Liver (tissue), 9 donors: ENCODE results near the gene TBC1D21. TPM values are rescaled to one million over a fixed set of nuclear protein-coding genes. Genes with fewer than 3 reads are reported as not detected.
A peak's percentile ranks its signal among the peaks of the same experiment; 100 is the strongest.

Experiments
- DNase-seq: peaks from one replicate; pipeline ENCODE4 v3.0.0-alpha.2; 2017; ENCODE audit warnings: low spot score
- H3K27ac ChIP-seq, 2 donors: one replicate each; pipeline ENCODE4 v1.7.0; 2013; ENCODE audit warnings: inconsistent platforms in 2 of 2, low read length in 2 of 2, control low read depth in 1 of 2, low read depth in 1 of 2, mild to moderate bottlenecking in 1 of 2
- H3K27me3 ChIP-seq, 4 donors: one replicate each; pipeline versions ENCODE4 v1.6.1 to v1.7.0; 2013; ENCODE audit warnings: low read length in 3 of 4, inconsistent platforms in 1 of 4, mild to moderate bottlenecking in 1 of 4, moderate library complexity in 1 of 4; ENCODE audit not compliant: control insufficient read depth in 4 of 4, insufficient read depth in 4 of 4
- H3K36me3 ChIP-seq, 4 donors: one replicate each; pipeline versions ENCODE4 v1.6.1 to v1.7.0; 2013; ENCODE audit warnings: low read length in 3 of 4, mild to moderate bottlenecking in 3 of 4, low read depth in 1 of 4, moderate library complexity in 1 of 4; ENCODE audit not compliant: control insufficient read depth in 4 of 4, insufficient read depth in 3 of 4
- H3K4me1 ChIP-seq, 4 donors: one replicate each; pipeline versions ENCODE4 v1.6.1 to v1.7.0; 2013; ENCODE audit warnings: low read length in 3 of 4, mild to moderate bottlenecking in 3 of 4, moderate library complexity in 1 of 4; ENCODE audit not compliant: control insufficient read depth in 4 of 4, insufficient read depth in 4 of 4
- H3K4me3 ChIP-seq, 3 donors: one replicate each; pipeline versions ENCODE4 v1.6.1 to v1.7.0; 2013; ENCODE audit warnings: low read length in 3 of 3, control low read depth in 1 of 3, low read depth in 1 of 3, mild to moderate bottlenecking in 1 of 3
- H3K9ac ChIP-seq, 2 donors: one replicate each; pipeline ENCODE4 v1.7.0; 2013; ENCODE audit warnings: low read length in 2 of 2, mild to moderate bottlenecking in 2 of 2, moderate library complexity in 2 of 2, control low read depth in 1 of 2, low read depth in 1 of 2
- H3K9me3 ChIP-seq, 4 donors: one replicate each; pipeline versions ENCODE4 v1.6.1 to v1.7.0; 2013; ENCODE audit warnings: low read length in 3 of 4; ENCODE audit not compliant: control insufficient read depth in 4 of 4
- FOXA1 ChIP-seq: IDR thresholded peaks from 2 replicates; pipeline ENCODE4 v1.6.1; 2016; ENCODE audit warnings: antibody characterized with exemption
- FOXA2 ChIP-seq: IDR thresholded peaks from 2 replicates; pipeline ENCODE4 v1.6.1; 2016; ENCODE audit warnings: antibody characterized with exemption
- GABPA ChIP-seq, 2 donors: IDR thresholded peaks in 1 of 2; conservative IDR thresholded peaks in 1 of 2; 2 replicates each; pipeline ENCODE4 v1.6.1; 2016; ENCODE audit warnings: antibody characterized with exemption in 2 of 2, mild to moderate bottlenecking in 1 of 2, moderate library complexity in 1 of 2
- HNF4A ChIP-seq, 2 donors: conservative IDR thresholded peaks; 2 replicates each; pipeline ENCODE4 v1.6.1; 2016; ENCODE audit warnings: antibody characterized with exemption in 2 of 2, mild to moderate bottlenecking in 2 of 2
- JUND ChIP-seq, 2 donors: IDR thresholded peaks; 2 replicates each; pipeline ENCODE4 v1.6.1; 2016; ENCODE audit warnings: antibody characterized with exemption in 2 of 2
- NR2F2 ChIP-seq: IDR thresholded peaks from 2 replicates; pipeline ENCODE4 v1.6.1; 2016; ENCODE audit warnings: antibody characterized with exemption
- RAD21 ChIP-seq, 2 donors: IDR thresholded peaks; 2 replicates each; pipeline ENCODE4 v1.6.1; 2016; ENCODE audit warnings: antibody characterized with exemption in 2 of 2, mild to moderate bottlenecking in 2 of 2
- RXRA ChIP-seq, 2 donors: IDR thresholded peaks; 2 replicates each; pipeline ENCODE4 v1.6.1; 2017 to 2018; ENCODE audit warnings: antibody characterized with exemption in 2 of 2, mild to moderate bottlenecking in 1 of 2
- SP1 ChIP-seq: IDR thresholded peaks from 2 replicates; pipeline ENCODE4 v1.6.1; 2018; ENCODE audit warnings: antibody characterized with exemption, mild to moderate bottlenecking
- TAF1 ChIP-seq: conservative IDR thresholded peaks from 2 replicates; pipeline ENCODE4 v1.6.1; 2016; ENCODE audit warnings: antibody characterized with exemption, mild to moderate bottlenecking
- YY1 ChIP-seq: IDR thresholded peaks from 2 replicates; pipeline ENCODE4 v1.6.1; 2016; ENCODE audit warnings: antibody characterized with exemption, mild to moderate bottlenecking
- WGBS: extraction: QIAGEN DNeasy Blood & Tissue Kit; methylation state at CpG from one replicate; pipeline ENCODE4 v1.1.7; 2013; 5-methylcytosine and 5-hydroxymethylcytosine counted together
- polyA plus RNA-seq, 2 donors: library from polyadenylated mRNA; stranded (reverse) in 1 of 2; unstranded in 1 of 2; fragments of 200-250 nt in 1 of 2; fragments of >200 nt in 1 of 2; fragmentation: Nextera tagmentation in 1 of 2; extraction: Ambion mirVana in 1 of 2; gene quantifications; one replicate each; pipeline versions ENCODE4 v1.2.1 to v1.2.3, GENCODE V29; 2013 to 2015
- total RNA-seq, 2 donors: library from RNA; depleted of rRNA; stranded (reverse); fragments of >200 nt; gene quantifications; one replicate each; pipeline ENCODE4 v1.2.3, GENCODE V29; 2014
- TF ChIP-seq, protein P1 (sequence below): IDR thresholded peaks from 2 replicates; pipeline ENCODE4 v1.6.1; 2016; ENCODE audit warnings: antibody characterized with exemption
- TF ChIP-seq, protein P2 (sequence below): fragments of 150-350 bp; IDR thresholded peaks from 2 replicates; pipeline ENCODE4 v1.5.1; 2017; ENCODE audit warnings: improper control_type of control experiment, low read depth, low read length; ENCODE audit not compliant: missing input control
- TF ChIP-seq, protein P3 (sequence below): IDR thresholded peaks from 2 replicates; pipeline ENCODE4 v1.6.1; 2016; ENCODE audit warnings: antibody characterized with exemption
- donor health status: healthy.
- donor health status: healthy.
- donor health status: healthy.
- donor health status: healthy.
- donor health status: healthy.

Gene TBC1D21
- total and polyA plus RNA-seq, 4 donors: not detected

DNA sequence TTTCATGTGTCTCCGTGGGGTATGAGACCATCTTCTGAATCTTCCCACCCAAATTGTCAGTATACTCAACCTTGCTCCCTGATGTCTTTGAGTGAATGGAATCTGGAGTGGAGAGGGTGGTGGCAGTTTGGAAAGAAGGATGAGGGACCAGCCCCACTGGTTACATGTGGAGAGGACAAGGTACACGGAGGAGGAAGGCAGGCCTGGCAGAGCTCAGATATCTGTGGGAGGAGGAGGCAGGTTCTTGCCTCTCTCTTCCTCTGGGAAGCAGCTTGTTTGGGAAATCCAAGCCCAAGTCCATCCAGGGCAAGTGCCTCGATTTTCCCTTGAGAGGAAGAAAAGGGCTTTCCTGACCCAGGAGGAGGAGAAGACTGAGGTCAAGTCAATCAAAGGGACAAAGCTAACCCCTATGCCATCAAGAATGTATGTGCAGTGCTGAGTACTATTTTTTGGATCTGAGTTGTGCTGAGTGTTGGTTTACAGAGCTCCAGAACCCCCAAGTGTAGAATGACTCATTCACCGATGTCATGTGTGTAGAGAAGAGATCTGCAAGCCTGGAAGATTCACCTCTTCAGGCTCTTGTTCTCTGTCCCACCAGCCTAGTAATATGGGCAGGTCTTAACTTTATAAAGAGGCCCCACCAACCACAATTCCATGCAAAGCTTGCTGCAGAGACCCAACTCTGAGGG, 33.1 kb downstream of the TBC1D21 start:
- Histone ChIP-seq H3K27ac (no peak overlapping the region), H3K4me1 (no peaks in the 10 kb centered on the region), H3K9me3 (no peaks in the 10 kb centered on the region), H3K9ac (no peak overlapping the region), H3K36me3 (no peaks in the 10 kb centered on the region), H3K27me3 (peaks cover 0 to 8% (median 0%) of the 10 kb centered on the region in 4 donors), H3K4me3 (no peak overlapping the region)
- TF ChIP-seq FOXA2 (no peak), JUND (IDR thresholded peaks at IDR 0.05) (no peak), RXRA (IDR thresholded peaks at IDR 0.05) (no peak), SP1 (no peak), HNF4A (conservative IDR thresholded peaks at IDR 0.05) (no peak), TAF1 (no peak)
- DNase-seq: no peak
- WGBS: 82% methylated on average over 4 of the region's 4 CpGs

DNA sequence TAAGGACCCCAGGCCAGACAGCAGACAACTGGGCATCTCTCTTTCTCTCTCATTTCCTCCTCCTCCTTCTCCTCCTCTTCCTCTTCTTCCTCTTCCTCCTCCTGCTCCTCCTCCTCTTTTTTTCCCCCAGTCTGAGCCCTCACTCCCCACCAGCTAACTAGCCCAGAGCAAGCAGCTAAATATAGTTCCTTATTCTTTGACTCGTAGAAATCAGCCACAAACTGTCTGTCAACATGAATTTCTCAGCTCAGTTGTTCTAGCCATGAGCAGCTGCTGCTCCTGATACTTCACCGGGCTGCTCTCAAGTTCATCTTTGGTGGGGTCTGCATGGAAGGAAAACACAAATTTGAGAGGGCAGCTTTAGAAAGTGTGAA, 33.7 kb downstream of the TBC1D21 start:
- no peak for DNase-seq
- Histone ChIP-seq H3K9me3 (no peaks in the 10 kb centered on the region), H3K9ac (no peak overlapping the region), H3K27ac (no peak overlapping the region), H3K36me3 (no peaks in the 10 kb centered on the region), H3K27me3 (peaks cover 0 to 11% (median 0%) of the 10 kb centered on the region in 4 donors), H3K4me3 (no peak overlapping the region), H3K4me1 (no peaks in the 10 kb centered on the region)
- WGBS: 77% methylated on average over 2 of the region's 2 CpGs
- TF ChIP-seq FOXA1 (no peak), YY1 (no peak), GABPA (IDR thresholded peaks at IDR 0.05 in 1 of 2, conservative IDR thresholded peaks at IDR 0.05 in 1 of 2) (no peak), NR2F2 (no peak), HNF4A (conservative IDR thresholded peaks at IDR 0.05) (no peak)
- TF ChIP-seq, protein P1, sequence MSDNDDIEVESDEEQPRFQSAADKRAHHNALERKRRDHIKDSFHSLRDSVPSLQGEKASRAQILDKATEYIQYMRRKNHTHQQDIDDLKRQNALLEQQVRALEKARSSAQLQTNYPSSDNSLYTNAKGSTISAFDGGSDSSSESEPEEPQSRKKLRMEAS: no peak

DNA sequence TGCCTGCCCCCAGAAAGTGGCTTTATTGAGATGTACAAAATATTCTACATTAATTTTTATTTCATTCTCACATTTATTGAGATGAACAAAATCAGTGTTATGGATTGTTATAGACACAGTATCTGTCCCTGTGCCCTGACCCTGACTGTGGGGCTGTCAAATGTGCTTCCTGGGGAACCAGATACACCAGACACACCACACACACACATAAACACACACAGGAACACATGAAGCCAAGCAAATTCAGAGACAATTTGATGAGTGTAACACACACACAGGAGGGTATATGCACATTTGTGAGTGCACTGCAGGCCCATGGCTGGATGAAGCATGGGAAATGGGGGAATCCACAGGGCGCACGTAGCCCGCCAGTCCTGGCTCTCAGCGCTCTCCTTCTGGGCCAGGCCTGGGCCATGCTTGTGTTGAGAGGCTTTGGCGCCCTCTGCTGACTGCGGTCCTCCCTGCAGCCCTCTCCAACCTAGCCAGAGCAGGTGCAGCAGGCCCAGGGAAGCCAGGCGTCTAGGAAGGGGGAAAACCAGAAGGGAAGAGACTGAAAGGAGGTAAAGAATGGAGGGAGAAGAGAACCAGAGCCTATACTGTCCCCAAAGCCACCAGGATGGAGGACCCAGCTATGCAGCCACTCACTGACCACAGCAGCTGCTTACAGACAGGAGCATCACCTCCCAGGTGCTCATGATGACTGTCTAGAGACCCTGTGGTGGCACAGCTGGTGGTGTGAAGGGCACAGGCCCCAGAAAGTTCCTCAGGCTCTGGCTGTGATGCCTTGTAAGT, 34.9 kb downstream of the TBC1D21 start:
- WGBS: 18% methylated on average over 7 of the region's 7 CpGs
- TF ChIP-seq, protein P2, sequence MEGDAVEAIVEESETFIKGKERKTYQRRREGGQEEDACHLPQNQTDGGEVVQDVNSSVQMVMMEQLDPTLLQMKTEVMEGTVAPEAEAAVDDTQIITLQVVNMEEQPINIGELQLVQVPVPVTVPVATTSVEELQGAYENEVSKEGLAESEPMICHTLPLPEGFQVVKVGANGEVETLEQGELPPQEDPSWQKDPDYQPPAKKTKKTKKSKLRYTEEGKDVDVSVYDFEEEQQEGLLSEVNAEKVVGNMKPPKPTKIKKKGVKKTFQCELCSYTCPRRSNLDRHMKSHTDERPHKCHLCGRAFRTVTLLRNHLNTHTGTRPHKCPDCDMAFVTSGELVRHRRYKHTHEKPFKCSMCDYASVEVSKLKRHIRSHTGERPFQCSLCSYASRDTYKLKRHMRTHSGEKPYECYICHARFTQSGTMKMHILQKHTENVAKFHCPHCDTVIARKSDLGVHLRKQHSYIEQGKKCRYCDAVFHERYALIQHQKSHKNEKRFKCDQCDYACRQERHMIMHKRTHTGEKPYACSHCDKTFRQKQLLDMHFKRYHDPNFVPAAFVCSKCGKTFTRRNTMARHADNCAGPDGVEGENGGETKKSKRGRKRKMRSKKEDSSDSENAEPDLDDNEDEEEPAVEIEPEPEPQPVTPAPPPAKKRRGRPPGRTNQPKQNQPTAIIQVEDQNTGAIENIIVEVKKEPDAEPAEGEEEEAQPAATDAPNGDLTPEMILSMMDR: peak; percentile 82
- TF ChIP-seq, protein P3, sequence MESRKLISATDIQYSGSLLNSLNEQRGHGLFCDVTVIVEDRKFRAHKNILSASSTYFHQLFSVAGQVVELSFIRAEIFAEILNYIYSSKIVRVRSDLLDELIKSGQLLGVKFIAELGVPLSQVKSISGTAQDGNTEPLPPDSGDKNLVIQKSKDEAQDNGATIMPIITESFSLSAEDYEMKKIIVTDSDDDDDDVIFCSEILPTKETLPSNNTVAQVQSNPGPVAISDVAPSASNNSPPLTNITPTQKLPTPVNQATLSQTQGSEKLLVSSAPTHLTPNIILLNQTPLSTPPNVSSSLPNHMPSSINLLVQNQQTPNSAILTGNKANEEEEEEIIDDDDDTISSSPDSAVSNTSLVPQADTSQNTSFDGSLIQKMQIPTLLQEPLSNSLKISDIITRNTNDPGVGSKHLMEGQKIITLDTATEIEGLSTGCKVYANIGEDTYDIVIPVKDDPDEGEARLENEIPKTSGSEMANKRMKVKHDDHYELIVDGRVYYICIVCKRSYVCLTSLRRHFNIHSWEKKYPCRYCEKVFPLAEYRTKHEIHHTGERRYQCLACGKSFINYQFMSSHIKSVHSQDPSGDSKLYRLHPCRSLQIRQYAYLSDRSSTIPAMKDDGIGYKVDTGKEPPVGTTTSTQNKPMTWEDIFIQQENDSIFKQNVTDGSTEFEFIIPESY: no peak
- TF ChIP-seq RAD21 (IDR thresholded peaks at IDR 0.05): peak; percentile 82 to 87
- no peak overlapping the region for H3K9ac ChIP-seq
- H3K9me3 ChIP-seq: no peaks in the 10 kb centered on the region
- peaks cover 0 to 11% (median 0%) of the 10 kb centered on the region in 4 donors for H3K27me3 ChIP-seq
- no peaks in the 10 kb centered on the region for H3K36me3 ChIP-seq
- H3K27ac ChIP-seq: no peak overlapping the region
- no peaks in the 10 kb centered on the region for H3K4me1 ChIP-seq
- no peak overlapping the region for H3K4me3 ChIP-seq
- DNase-seq: peak; percentile 78
